Uterus (tissue), 4 donors: Measurements from ENCODE around the gene FBXL2. TPM values are rescaled to one million over a fixed set of nuclear protein-coding genes. Genes with fewer than 3 reads are reported as not detected.
"Not testable (repeated sequence)": the region's sequence is repeated elsewhere in the genome, so short reads cannot be mapped to it uniquely, and the experiment has no call there.

Experiments used
- DNase-seq, 2 donors: peaks; one replicate each; pipeline ENCODE4 v3.0.0-alpha.2; 2019 to 2020
- H3K27ac ChIP-seq, 2 donors: fragments of 200-600 bp; sonication (generic); 1 replicate in 1 of 2; 2 replicates in 1 of 2; pipeline ENCODE4 v1.5.1; 2016 to 2018
- H3K27me3 ChIP-seq, 2 donors: fragments of 200-600 bp; sonication (generic); one replicate each; pipeline ENCODE4 v1.5.1; 2018 to 2019; ENCODE audit warnings: control low read depth in 1 of 2
- H3K36me3 ChIP-seq, 2 donors: fragments of 200-600 bp; sonication (generic); one replicate each; pipeline ENCODE4 v1.5.1; 2019; ENCODE audit warnings: control low read depth in 1 of 2
- H3K4me1 ChIP-seq, 2 donors: fragments of 200-600 bp; sonication (generic); one replicate each; pipeline ENCODE4 v1.5.1; 2018 to 2019; ENCODE audit warnings: control low read depth in 1 of 2
- H3K4me3 ChIP-seq, 2 donors: fragments of 200-600 bp; sonication (generic); 1 replicate in 1 of 2; 2 replicates in 1 of 2; pipeline ENCODE4 v1.5.1; 2018 to 2019; ENCODE audit warnings: mild to moderate bottlenecking in 1 of 2
- H3K9me3 ChIP-seq, 2 donors: fragments of 200-600 bp; sonication (generic); one replicate each; pipeline ENCODE4 v1.5.1; 2019; ENCODE audit warnings: control low read depth in 1 of 2
- POLR2A ChIP-seq, 2 donors: fragments of 450-650 bp; IDR thresholded peaks; one replicate each; pipeline ENCODE4 v1.6.1; 2016; ENCODE audit warnings: antibody characterized with exemption in 2 of 2, mild to moderate bottlenecking in 1 of 2, moderate library complexity in 1 of 2
- intact Hi-C: fragments of 100-400 bp; cut with DNase I; formaldehyde crosslinking; loops from one replicate; pipeline ENCODE4 v1.15.1; 2023; ENCODE audit warnings: low total_unique reads
- total RNA-seq, 4 donors: library from RNA; depleted of rRNA in 3 of 4; stranded (reverse); fragments of >200 nt in 3 of 4; gene quantifications; one replicate each; pipeline versions ENCODE4 v1.1.0 to v1.2.4, GENCODE V29; 2014 to 2023
- TF ChIP-seq, protein P1 (sequence below), 4 experiments: fragments of 200-600 bp in 2 of 4; fragments of 450-650 bp in 2 of 4; sonication (generic) in 2 of 4; IDR thresholded peaks; one replicate each; pipeline ENCODE4 v1.5.1; 2016 to 2019; ENCODE audit warnings: antibody characterized with exemption in 4 of 4, mild to moderate bottlenecking in 2 of 4, moderate library complexity in 1 of 4
- donor health status: DM: yes; HTN: yes; CAD: no.

The FBXL2 gene
- total RNA-seq, 4 donors from 2014 or later = 10.2 to 24.3 (median 14.1) TPM; not detected in 1

DNA sequence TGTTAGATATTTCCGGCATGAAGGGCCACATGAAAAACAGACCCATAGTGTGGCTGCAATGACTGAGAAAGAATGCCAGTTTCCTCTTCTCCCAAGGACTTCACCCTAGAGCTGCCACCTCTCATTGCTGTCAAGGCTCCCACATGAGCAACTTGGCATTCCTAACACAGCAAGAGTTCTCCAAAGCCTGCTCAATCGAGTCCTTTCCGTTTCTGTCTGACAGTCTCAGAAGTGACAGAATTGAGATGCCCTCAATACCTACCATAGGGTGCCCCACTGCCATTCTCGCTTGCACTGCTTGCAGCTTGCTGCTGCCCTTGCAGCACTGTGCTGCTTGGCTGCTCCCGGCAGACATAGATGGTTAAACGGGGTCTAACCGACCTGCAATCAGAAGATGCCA is 118.7 kb downstream of the FBXL2 start:
- H3K4me3 ChIP-seq = no peak overlapping the region
- no peaks in the 10 kb centered on the region for H3K9me3 ChIP-seq
- TF ChIP-seq, protein P1, sequence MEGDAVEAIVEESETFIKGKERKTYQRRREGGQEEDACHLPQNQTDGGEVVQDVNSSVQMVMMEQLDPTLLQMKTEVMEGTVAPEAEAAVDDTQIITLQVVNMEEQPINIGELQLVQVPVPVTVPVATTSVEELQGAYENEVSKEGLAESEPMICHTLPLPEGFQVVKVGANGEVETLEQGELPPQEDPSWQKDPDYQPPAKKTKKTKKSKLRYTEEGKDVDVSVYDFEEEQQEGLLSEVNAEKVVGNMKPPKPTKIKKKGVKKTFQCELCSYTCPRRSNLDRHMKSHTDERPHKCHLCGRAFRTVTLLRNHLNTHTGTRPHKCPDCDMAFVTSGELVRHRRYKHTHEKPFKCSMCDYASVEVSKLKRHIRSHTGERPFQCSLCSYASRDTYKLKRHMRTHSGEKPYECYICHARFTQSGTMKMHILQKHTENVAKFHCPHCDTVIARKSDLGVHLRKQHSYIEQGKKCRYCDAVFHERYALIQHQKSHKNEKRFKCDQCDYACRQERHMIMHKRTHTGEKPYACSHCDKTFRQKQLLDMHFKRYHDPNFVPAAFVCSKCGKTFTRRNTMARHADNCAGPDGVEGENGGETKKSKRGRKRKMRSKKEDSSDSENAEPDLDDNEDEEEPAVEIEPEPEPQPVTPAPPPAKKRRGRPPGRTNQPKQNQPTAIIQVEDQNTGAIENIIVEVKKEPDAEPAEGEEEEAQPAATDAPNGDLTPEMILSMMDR (IDR thresholded peaks at IDR 0.05) = no peak
- no peak for TF ChIP-seq POLR2A (IDR thresholded peaks at IDR 0.05)
- no peaks in the 10 kb centered on the region for H3K4me1 ChIP-seq
- H3K27ac ChIP-seq = no peak overlapping the region
- H3K27me3 ChIP-seq = no peaks in the 10 kb centered on the region
- no peak for DNase-seq
- intact Hi-C loops = no loop called here
- no peaks in the 10 kb centered on the region for H3K36me3 ChIP-seq

DNA sequence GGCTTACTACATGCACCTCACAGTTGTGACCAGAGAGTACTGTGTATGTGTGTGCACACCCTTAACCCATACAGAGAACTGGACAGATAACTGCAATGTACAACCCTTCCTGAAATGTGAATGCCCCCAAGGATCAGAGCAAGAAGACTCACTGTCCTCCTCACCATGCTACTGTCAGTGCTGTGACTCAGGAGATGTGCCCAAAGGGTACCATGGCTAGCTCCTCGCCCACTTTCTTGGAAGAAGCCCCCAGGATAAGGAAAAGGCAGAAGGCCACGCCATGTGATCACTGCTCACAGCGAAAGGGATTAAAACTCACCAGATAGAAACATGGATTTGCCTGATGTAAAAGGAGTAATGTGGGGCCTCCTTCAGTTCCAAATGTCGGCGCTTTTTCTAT is 121.2 kb downstream of the FBXL2 start:
- Histone ChIP-seq H3K4me1 (no peaks in the 10 kb centered on the region), H3K27me3 (no peaks in the 10 kb centered on the region), H3K4me3 (no peak overlapping the region), H3K27ac (no peak overlapping the region), H3K36me3 (no peaks in the 10 kb centered on the region), H3K9me3 (no peaks in the 10 kb centered on the region)
- no peak for TF ChIP-seq POLR2A (IDR thresholded peaks at IDR 0.05)
- intact Hi-C loops = no loop called here
- no peak for DNase-seq

DNA sequence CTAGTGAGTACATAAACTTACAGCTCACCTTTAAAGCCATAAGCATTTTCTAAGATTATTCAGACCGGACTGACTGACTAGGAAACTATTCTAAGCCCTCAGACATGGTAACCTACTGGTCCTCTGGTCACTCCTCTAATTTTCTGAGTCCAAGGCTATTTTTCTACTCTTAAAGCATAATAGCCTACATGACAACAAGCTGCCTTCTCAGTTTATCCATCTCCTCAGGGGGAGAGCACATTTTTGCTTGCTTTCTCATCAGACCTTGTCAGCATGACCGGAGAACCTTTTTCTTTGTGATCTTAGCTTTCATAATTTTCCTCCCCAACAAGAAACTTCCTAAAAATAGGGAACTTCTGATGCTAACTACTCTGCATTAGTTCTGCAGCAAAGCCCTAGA is 124.5 kb downstream of the FBXL2 start:
- intact Hi-C loops = no loop called here
- no peaks in the 10 kb centered on the region for H3K36me3 ChIP-seq

DNA sequence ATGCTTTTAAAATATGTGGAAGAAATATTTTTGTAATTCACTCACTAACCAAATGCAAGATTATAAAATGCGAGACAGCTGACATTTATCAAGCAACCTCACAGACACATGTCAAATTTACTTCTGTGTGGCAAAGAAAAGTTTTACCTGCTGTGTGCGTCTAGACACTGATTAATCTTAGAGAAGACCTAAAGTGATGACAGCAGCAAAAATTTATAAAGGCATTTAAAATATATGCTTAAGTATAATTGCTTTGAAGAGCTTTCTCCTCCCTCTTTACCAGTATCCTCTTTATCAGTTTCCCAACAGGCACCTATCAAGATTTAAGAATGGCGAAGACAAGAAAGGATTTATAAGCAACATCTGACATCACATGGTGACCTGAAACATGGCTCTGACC is 125.7 kb downstream of the FBXL2 start:
- Histone ChIP-seq H3K36me3 (no peaks in the 10 kb centered on the region), H3K27me3 (no peaks in the 10 kb centered on the region), H3K4me1 (no peaks in the 10 kb centered on the region), H3K27ac (no peak overlapping the region), H3K9me3 (no peaks in the 10 kb centered on the region), H3K4me3 (no peak overlapping the region)
- intact Hi-C loops = no loop called here
- TF ChIP-seq POLR2A (IDR thresholded peaks at IDR 0.05) = no peak
- TF ChIP-seq, protein P1 (IDR thresholded peaks at IDR 0.05) = no peak
- DNase-seq = no peak

More for the DNA sequence above, 124.5 kb downstream of the FBXL2 start:
- no peak for TF ChIP-seq POLR2A (IDR thresholded peaks at IDR 0.05)
- TF ChIP-seq, protein P1 (IDR thresholded peaks at IDR 0.05) = no peak
- Histone ChIP-seq H3K27me3 (no peaks in the 10 kb centered on the region), H3K27ac (no peak overlapping the region), H3K4me3 (no peak overlapping the region), H3K4me1 (no peaks in the 10 kb centered on the region), H3K9me3 (no peaks in the 10 kb centered on the region)
- no peak for DNase-seq

DNA sequence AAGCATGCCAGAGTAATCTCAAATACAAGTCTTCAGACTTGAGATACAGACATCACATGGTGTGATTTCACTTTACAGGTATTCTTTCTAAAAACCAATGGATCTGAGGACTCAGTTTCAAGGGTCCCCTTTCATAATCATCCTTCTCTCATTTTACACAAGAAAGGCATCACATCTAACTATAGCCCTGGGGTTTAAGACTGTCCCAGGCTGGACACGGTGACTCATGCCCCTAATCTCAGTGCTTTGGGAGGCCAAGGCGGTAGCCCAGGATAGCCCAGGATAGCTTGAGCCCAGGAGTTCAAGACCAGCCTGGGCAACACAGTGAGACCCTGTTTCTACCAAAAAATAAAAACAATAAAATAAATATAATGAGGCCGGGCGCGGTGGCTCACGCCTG is 126.5 kb downstream of the FBXL2 start:
- intact Hi-C loops = no loop called here
- TF ChIP-seq POLR2A (IDR thresholded peaks at IDR 0.05) = no peak
- TF ChIP-seq, protein P1 (IDR thresholded peaks at IDR 0.05) = no peak
- Histone ChIP-seq H3K27ac (no peak overlapping the region), H3K4me3 (no peak overlapping the region), H3K36me3 (no peaks in the 10 kb centered on the region), H3K27me3 (no peaks in the 10 kb centered on the region), H3K9me3 (no peaks in the 10 kb centered on the region), H3K4me1 (no peaks in the 10 kb centered on the region)
- DNase-seq = no peak

DNA sequence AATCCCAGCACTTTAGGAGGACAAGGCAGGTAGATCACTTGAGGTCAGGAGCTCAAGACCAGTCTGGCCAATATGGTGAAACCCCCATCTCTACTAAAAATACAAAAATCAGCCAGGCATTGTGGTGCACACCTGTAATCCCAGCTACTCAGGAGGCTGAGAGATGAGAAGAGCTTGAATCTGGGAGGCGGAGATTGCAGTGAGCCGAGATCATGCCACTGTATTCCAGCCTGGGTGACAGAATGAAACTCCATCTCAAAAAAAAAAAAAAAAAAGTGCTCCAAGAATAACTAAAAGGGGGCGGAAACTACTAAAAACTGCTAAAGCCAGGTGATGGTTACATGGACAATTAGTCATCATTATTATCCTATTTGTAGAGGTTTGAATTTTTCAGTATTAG is 133.6 kb downstream of the FBXL2 start:
- H3K27me3 ChIP-seq, H3K4me3 ChIP-seq, H3K27ac ChIP-seq, DNase-seq, H3K9me3 ChIP-seq, intact Hi-C loops, H3K36me3 ChIP-seq, H3K4me1 ChIP-seq: not testable (repeated sequence)
